Liver (tissue), 3 donors: ENCODE data around the gene NADSYN1.

Source experiments
- ATF3 ChIP-seq: IDR thresholded peaks from 2 replicates; pipeline ENCODE4 v1.6.1; 2016; ENCODE audit warnings: antibody characterized with exemption
- CTCF ChIP-seq: fragments of 150-350 bp; IDR thresholded peaks from 2 replicates; pipeline ENCODE4 v1.5.1; 2017; ENCODE audit warnings: improper control_type of control experiment, low read depth, low read length; ENCODE audit not compliant: missing input control
- FOXA1 ChIP-seq: IDR thresholded peaks from 2 replicates; pipeline ENCODE4 v1.6.1; 2016; ENCODE audit warnings: antibody characterized with exemption
- GABPA ChIP-seq, 2 donors: IDR thresholded peaks in 1 of 2; conservative IDR thresholded peaks in 1 of 2; 2 replicates each; pipeline ENCODE4 v1.6.1; 2016; ENCODE audit warnings: antibody characterized with exemption in 2 of 2, mild to moderate bottlenecking in 1 of 2, moderate library complexity in 1 of 2
- JUND ChIP-seq, 2 donors: IDR thresholded peaks; 2 replicates each; pipeline ENCODE4 v1.6.1; 2016; ENCODE audit warnings: antibody characterized with exemption in 2 of 2
- MAX ChIP-seq: IDR thresholded peaks from 2 replicates; pipeline ENCODE4 v1.6.1; 2016; ENCODE audit warnings: antibody characterized with exemption
- NR2F2 ChIP-seq: IDR thresholded peaks from 2 replicates; pipeline ENCODE4 v1.6.1; 2016; ENCODE audit warnings: antibody characterized with exemption
- RAD21 ChIP-seq, 2 donors: IDR thresholded peaks; 2 replicates each; pipeline ENCODE4 v1.6.1; 2016; ENCODE audit warnings: antibody characterized with exemption in 2 of 2, mild to moderate bottlenecking in 2 of 2
- REST ChIP-seq: IDR thresholded peaks from 2 replicates; pipeline ENCODE4 v1.6.1; 2016; ENCODE audit warnings: antibody characterized with exemption, mild to moderate bottlenecking
- SP1 ChIP-seq: IDR thresholded peaks from 2 replicates; pipeline ENCODE4 v1.6.1; 2018; ENCODE audit warnings: antibody characterized with exemption, mild to moderate bottlenecking
- TAF1 ChIP-seq: conservative IDR thresholded peaks from 2 replicates; pipeline ENCODE4 v1.6.1; 2016; ENCODE audit warnings: antibody characterized with exemption, mild to moderate bottlenecking
- YY1 ChIP-seq: IDR thresholded peaks from 2 replicates; pipeline ENCODE4 v1.6.1; 2016; ENCODE audit warnings: antibody characterized with exemption, mild to moderate bottlenecking
- ZBTB33 ChIP-seq: IDR thresholded peaks from 2 replicates; pipeline ENCODE4 v1.6.1; 2016; ENCODE audit warnings: antibody characterized with exemption
- donor health status: healthy.
- donor health status: healthy.

GRCh38 chr11:71406681-71407080 is 46.3 kb upstream of the NADSYN1 start:
- TF ChIP-seq CTCF: no peak
- no peak for TF ChIP-seq REST
- no peak for TF ChIP-seq YY1
- TF ChIP-seq MAX: no peak
- TF ChIP-seq ZBTB33: no peak
- no peak for TF ChIP-seq RAD21 (IDR thresholded peaks at IDR 0.05)
- TF ChIP-seq TAF1: no peak
- TF ChIP-seq GABPA (IDR thresholded peaks at IDR 0.05 in 1 of 2, conservative IDR thresholded peaks at IDR 0.05 in 1 of 2): no peak
- no peak for TF ChIP-seq ATF3
- no peak for TF ChIP-seq NR2F2
- TF ChIP-seq FOXA1: no peak
- no peak for TF ChIP-seq JUND (IDR thresholded peaks at IDR 0.05)
- no peak for TF ChIP-seq SP1
